CD4-positive, CD25-positive, alpha-beta regulatory T cell (primary cell): ENCODE results near the gene CAP1. TPM values are rescaled to one million over a fixed set of nuclear protein-coding genes. Genes with fewer than 3 reads are reported as not detected.

Source experiments
- ATAC-seq, 2 donors: fragments of 150-1000 bp; cut with Tn5 transposase; one replicate each; pipeline ENCODE4 v1.10.0; 2021; ENCODE audit warnings: low read depth in 2 of 2, moderate number of reproducible peaks in 2 of 2, moderate library complexity in 1 of 2
- DNase-seq, 3 donors: peaks; one replicate each; pipeline versions ENCODE4 v3.0.0 to v3.0.0-alpha.2; 2012 to 2022; ENCODE audit warnings: mixed read lengths in 1 of 3
- H3K27ac ChIP-seq: one replicate; pipeline ENCODE4 v1.7.0; 2013; ENCODE audit warnings: mild to moderate bottlenecking, low read length; ENCODE audit not compliant: insufficient read depth, poor library complexity, severe bottlenecking
- H3K27me3 ChIP-seq: one replicate; pipeline ENCODE4 v1.7.0; 2013; ENCODE audit warnings: low read length; ENCODE audit not compliant: control insufficient read depth, insufficient read depth
- H3K36me3 ChIP-seq: one replicate; pipeline ENCODE4 v1.7.0; 2013; ENCODE audit warnings: mild to moderate bottlenecking, low read length, moderate library complexity; ENCODE audit not compliant: control insufficient read depth, insufficient read depth
- H3K4me1 ChIP-seq: 2 replicates; pipeline ENCODE4 v1.7.0; 2013; ENCODE audit warnings: mild to moderate bottlenecking, low read length; ENCODE audit not compliant: insufficient read depth, control insufficient read depth, poor library complexity, severe bottlenecking
- H3K4me3 ChIP-seq: one replicate; pipeline ENCODE4 v1.7.0; 2013; ENCODE audit warnings: low read depth, mild to moderate bottlenecking, low read length, moderate library complexity
- H3K9me3 ChIP-seq, 2 experiments: 1 replicate in 1 of 2; 2 replicates in 1 of 2; pipeline ENCODE4 v1.7.0; 2013; ENCODE audit warnings: low read length in 2 of 2, mild to moderate bottlenecking in 1 of 2, moderate library complexity in 1 of 2; ENCODE audit not compliant: control insufficient read depth in 2 of 2
- H3K27ac Mint-ChIP-seq, 3 donors: one replicate each; pipeline ENCODE4 v1.8.0; 2020 to 2022; ENCODE audit warnings: mild to moderate bottlenecking in 3 of 3, mixed read lengths in 3 of 3, moderate library complexity in 2 of 3
- H3K27me3 Mint-ChIP-seq: one replicate; pipeline ENCODE4 v1.8.0; 2022; ENCODE audit warnings: mild to moderate bottlenecking, mixed read lengths
- H3K36me3 Mint-ChIP-seq: one replicate; pipeline ENCODE4 v1.8.0; 2020; ENCODE audit warnings: mixed read lengths
- H3K4me1 Mint-ChIP-seq, 4 donors: one replicate each; pipeline ENCODE4 v1.8.0; 2020 to 2022; ENCODE audit warnings: mixed read lengths in 4 of 4, mild to moderate bottlenecking in 1 of 4
- H3K4me3 Mint-ChIP-seq, 4 donors: one replicate each; pipeline ENCODE4 v1.8.0; 2020 to 2022; ENCODE audit warnings: mild to moderate bottlenecking in 4 of 4, mixed read lengths in 4 of 4, moderate library complexity in 3 of 4
- H3K9me3 Mint-ChIP-seq, 7 donors: one replicate each; pipeline ENCODE4 v1.8.0; 2020 to 2022; ENCODE audit warnings: mixed read lengths in 7 of 7, mild to moderate bottlenecking in 3 of 7, moderate library complexity in 2 of 7
- polyA plus RNA-seq, 4 donors: library from polyadenylated mRNA; unstranded; fragments of 300-500 nt; fragmentation: Illumina TruSeq; gene quantifications; one replicate each; pipeline ENCODE4 v1.2.3, GENCODE V29; 2021
- total RNA-seq: library from RNA; stranded (reverse); gene quantifications from one replicate; pipeline ENCODE4 v1.2.3, GENCODE V29; 2022

The CAP1 gene
- total RNA-seq (322 TPM), polyA plus RNA-seq (100 to 1,000 TPM; 608 to 806 (median 709) TPM)

- Histone ChIP-seq H3K9me3 (no peaks in the 10 kb centered on the region), H3K36me3 (peaks cover 14% of the 10 kb centered on the region), H3K4me3 (peak within 1 kb of the TSS; percentile 97), H3K4me1 (peaks cover 75% of the 10 kb centered on the region), H3K27me3 (no peaks in the 10 kb centered on the region), H3K27ac (peak within 1 kb of the TSS; percentile 92)
- peak; percentile 90 to 94 for ATAC-seq
- no peaks in the 10 kb centered on the region for H3K27me3 Mint-ChIP-seq
- peaks cover 27 to 81% (median 54%) of the 10 kb centered on the region in 4 donors for H3K4me1 Mint-ChIP-seq
- peak within 1 kb of the TSS; percentile 93 to 100 (median 96) for H3K4me3 Mint-ChIP-seq
- peak within 1 kb of the TSS; percentile 95 to 99 (median 99) for H3K27ac Mint-ChIP-seq
- peak; percentile 100 for DNase-seq
- peaks cover 25% of the 10 kb centered on the region for H3K36me3 Mint-ChIP-seq
- no peaks in the 10 kb centered on the region for H3K9me3 Mint-ChIP-seq
Observed at GRCh38 chr1:40040511-40041465, at the start of gene CAP1. Gene CAP1, plus strand, starts transcription at chr1:40040729. Its CDS starts 18,618 bp downstream, at chr1:40059347.

- Mint-ChIP-seq H3K27me3 (peaks cover 4% of the 10 kb centered on the region), H3K27ac (no peak overlapping the region), H3K9me3 (peaks cover 0 to 2% (median 0%) of the 10 kb centered on the region in 7 donors), H3K4me1 (peaks cover 3 to 14% (median 11%) of the 10 kb centered on the region in 4 donors), H3K4me3 (no peak overlapping the region), H3K36me3 (no peaks in the 10 kb centered on the region)
- Histone ChIP-seq H3K36me3 (no peaks in the 10 kb centered on the region), H3K4me1 (peaks cover 8% of the 10 kb centered on the region), H3K27ac (no peak overlapping the region), H3K4me3 (no peak overlapping the region), H3K27me3 (no peaks in the 10 kb centered on the region), H3K9me3 (no peaks in the 10 kb centered on the region)
- ATAC-seq (no peak), DNase-seq (no peak)
Observed at GRCh38 chr1:39992234-39992633, 48.3 kb upstream of the CAP1 start.

GRCh38 chr1:39992888-39993287 is 47.6 kb upstream of the CAP1 start:
- Mint-ChIP-seq H3K27ac (no peak overlapping the region), H3K4me3 (no peak overlapping the region), H3K9me3 (peaks cover 0 to 2% (median 0%) of the 10 kb centered on the region in 7 donors), H3K27me3 (peaks cover 4% of the 10 kb centered on the region), H3K36me3 (no peaks in the 10 kb centered on the region), H3K4me1 (peaks cover 3 to 14% (median 11%) of the 10 kb centered on the region in 4 donors)
- Histone ChIP-seq H3K4me1 (peaks cover 8% of the 10 kb centered on the region), H3K9me3 (no peaks in the 10 kb centered on the region), H3K4me3 (no peak overlapping the region), H3K27ac (no peak overlapping the region), H3K27me3 (no peaks in the 10 kb centered on the region), H3K36me3 (no peaks in the 10 kb centered on the region)
- DNase-seq, result no peak
- no peak for ATAC-seq

GRCh38 chr1:39995973-39996393 is 44.5 kb upstream of the CAP1 start:
- Mint-ChIP-seq H3K4me1 (peaks cover 3 to 14% (median 11%) of the 10 kb centered on the region in 4 donors), H3K36me3 (no peaks in the 10 kb centered on the region), H3K27me3 (no peaks in the 10 kb centered on the region), H3K9me3 (peaks cover 0 to 2% (median 0%) of the 10 kb centered on the region in 7 donors), H3K4me3 (no peak overlapping the region), H3K27ac (peak overlapping the region in 2 of 3 donors; percentile 66 to 74)
- H3K27me3 ChIP-seq, result no peaks in the 10 kb centered on the region
- no peak overlapping the region for H3K27ac ChIP-seq
- H3K9me3 ChIP-seq, result no peaks in the 10 kb centered on the region
- peaks cover 8% of the 10 kb centered on the region for H3K4me1 ChIP-seq
- peak; percentile 77 to 94 for ATAC-seq
- DNase-seq, result peak in 1 of 3 donors; percentile 32
- H3K36me3 ChIP-seq, result no peaks in the 10 kb centered on the region
- H3K4me3 ChIP-seq, result no peak overlapping the region

- ATAC-seq, result no peak
- Mint-ChIP-seq H3K4me3 (no peak overlapping the region), H3K9me3 (peaks cover 0 to 2% (median 0%) of the 10 kb centered on the region in 7 donors)
Observed at GRCh38 chr1:39996396-39997004, 44.0 kb upstream of the CAP1 start.

GRCh38 chr1:40001456-40001855 is 39.1 kb upstream of the CAP1 start:
- Histone ChIP-seq H3K27me3 (no peaks in the 10 kb centered on the region), H3K9me3 (no peaks in the 10 kb centered on the region), H3K27ac (no peak overlapping the region), H3K4me1 (no peaks in the 10 kb centered on the region), H3K36me3 (no peaks in the 10 kb centered on the region), H3K4me3 (no peak overlapping the region)
- DNase-seq, result no peak
- no peak for ATAC-seq
- H3K36me3 Mint-ChIP-seq, result no peaks in the 10 kb centered on the region
- peaks cover 11 to 16% (median 12%) of the 10 kb centered on the region in 4 donors for H3K4me1 Mint-ChIP-seq
- H3K27ac Mint-ChIP-seq, result no peak overlapping the region
- no peak overlapping the region for H3K4me3 Mint-ChIP-seq
- H3K27me3 Mint-ChIP-seq, result no peaks in the 10 kb centered on the region
- H3K9me3 Mint-ChIP-seq, result peaks cover 0 to 4% (median 0%) of the 10 kb centered on the region in 7 donors

More at GRCh38 chr1:39996396-39997004, 44.0 kb upstream of the CAP1 start:
- Mint-ChIP-seq H3K36me3 (no peaks in the 10 kb centered on the region), H3K27me3 (no peaks in the 10 kb centered on the region), H3K27ac (peak overlapping the region in 2 of 3 donors; percentile 66 to 74), H3K4me1 (peaks cover 3 to 14% (median 11%) of the 10 kb centered on the region in 4 donors)
- Histone ChIP-seq H3K9me3 (no peaks in the 10 kb centered on the region), H3K4me1 (peaks cover 8% of the 10 kb centered on the region), H3K4me3 (no peak overlapping the region), H3K27me3 (no peaks in the 10 kb centered on the region), H3K36me3 (no peaks in the 10 kb centered on the region), H3K27ac (no peak overlapping the region)
- no peak for DNase-seq

- peak overlapping the region in 2 of 3 donors; percentile 26 to 85 for H3K27ac Mint-ChIP-seq
- Histone ChIP-seq H3K36me3 (no peaks in the 10 kb centered on the region), H3K27me3 (no peaks in the 10 kb centered on the region), H3K27ac (no peak overlapping the region), H3K9me3 (no peaks in the 10 kb centered on the region), H3K4me3 (no peak overlapping the region), H3K4me1 (no peaks in the 10 kb centered on the region)
- DNase-seq (peak in 1 of 3 donors; percentile 9), ATAC-seq (no peak)
- H3K27me3 Mint-ChIP-seq, result no peaks in the 10 kb centered on the region
- H3K36me3 Mint-ChIP-seq, result no peaks in the 10 kb centered on the region
- H3K4me3 Mint-ChIP-seq, result no peak overlapping the region
- H3K9me3 Mint-ChIP-seq, result peaks cover 0 to 4% (median 0%) of the 10 kb centered on the region in 7 donors
- peaks cover 6 to 13% (median 8%) of the 10 kb centered on the region in 4 donors for H3K4me1 Mint-ChIP-seq
Observed at GRCh38 chr1:40003156-40004093, 37.1 kb upstream of the CAP1 start.
